ENCODE data around the gene NSRP1.
"Not testable (repeated sequence)": the region's sequence is repeated elsewhere in the genome, so short reads cannot be mapped to it uniquely, and the experiment has no call there.

Gene NSRP1

GRCh38 chr17:30196504-30196903 lies 79.9 kb downstream of the NSRP1 start:
- Histone ChIP-seq H3K9ac (no peak overlapping the region), H3K27ac (no peak overlapping the region), H3K9me3 (ENCODE audit: control insufficient read depth, low read length) (no peaks in the 10 kb centered on the region), H3K27me3 (ENCODE audit: control insufficient read depth, insufficient read depth, low read length) (no peaks in the 10 kb centered on the region), H3K79me2 (no peaks in the 10 kb centered on the region), H3K4me1 (no peaks in the 10 kb centered on the region), H3K4me2 (ENCODE audit: low read length) (no peak overlapping the region), H3K36me3 (ENCODE audit: control insufficient read depth, insufficient read depth, low read length) (no peaks in the 10 kb centered on the region), H2AFZ (no peak overlapping the region), H3K4me3 (ENCODE audit: low read depth, low read length) (no peak overlapping the region)
- no peak for TF ChIP-seq CTCF (IDR thresholded peaks at IDR 0.05)

GRCh38 chr17:30197416-30197815 lies 80.8 kb downstream of the NSRP1 start:
- H3K36me3 ChIP-seq (ENCODE audit: control insufficient read depth, insufficient read depth, low read length): no peaks in the 10 kb centered on the region
- no peaks in the 10 kb centered on the region for H3K79me2 ChIP-seq
- no peak overlapping the region for H2AFZ ChIP-seq
- H3K27ac ChIP-seq: no peak overlapping the region
- H3K9ac ChIP-seq: no peak overlapping the region
- no peak overlapping the region for H3K4me3 ChIP-seq (ENCODE audit: low read depth, low read length)
- H3K27me3 ChIP-seq (ENCODE audit: control insufficient read depth, insufficient read depth, low read length): no peaks in the 10 kb centered on the region
- no peaks in the 10 kb centered on the region for H3K4me1 ChIP-seq
- no peaks in the 10 kb centered on the region for H3K9me3 ChIP-seq (ENCODE audit: control insufficient read depth, low read length)
- H3K4me2 ChIP-seq (ENCODE audit: low read length): no peak overlapping the region
- no peak for TF ChIP-seq CTCF (IDR thresholded peaks at IDR 0.05)

GRCh38 chr17:30199600-30199999 lies 83.0 kb downstream of the NSRP1 start:
- H3K36me3 ChIP-seq (ENCODE audit: control insufficient read depth, insufficient read depth, low read length): no peaks in the 10 kb centered on the region
- H2AFZ ChIP-seq: no peak overlapping the region
- H3K27me3 ChIP-seq (ENCODE audit: control insufficient read depth, insufficient read depth, low read length): no peaks in the 10 kb centered on the region
- no peak overlapping the region for H3K27ac ChIP-seq
- peaks cover 14% of the 10 kb centered on the region for H3K4me1 ChIP-seq
- no peak overlapping the region for H3K9ac ChIP-seq
- no peak overlapping the region for H3K4me3 ChIP-seq (ENCODE audit: low read depth, low read length)
- no peak for TF ChIP-seq CTCF (IDR thresholded peaks at IDR 0.05)
- H3K79me2 ChIP-seq: no peaks in the 10 kb centered on the region
- no peak overlapping the region for H3K4me2 ChIP-seq (ENCODE audit: low read length)
- no peaks in the 10 kb centered on the region for H3K9me3 ChIP-seq (ENCODE audit: control insufficient read depth, low read length)

GRCh38 chr17:30200106-30200505 lies 83.5 kb downstream of the NSRP1 start:
- H3K27ac ChIP-seq: no peak overlapping the region
- H3K9ac ChIP-seq: no peak overlapping the region
- no peaks in the 10 kb centered on the region for H3K36me3 ChIP-seq (ENCODE audit: control insufficient read depth, insufficient read depth, low read length)
- H3K4me1 ChIP-seq: peaks cover 14% of the 10 kb centered on the region
- no peak overlapping the region for H3K4me2 ChIP-seq (ENCODE audit: low read length)
- no peak overlapping the region for H3K4me3 ChIP-seq (ENCODE audit: low read depth, low read length)
- no peaks in the 10 kb centered on the region for H3K9me3 ChIP-seq (ENCODE audit: control insufficient read depth, low read length)
- no peaks in the 10 kb centered on the region for H3K27me3 ChIP-seq (ENCODE audit: control insufficient read depth, insufficient read depth, low read length)
- TF ChIP-seq CTCF (IDR thresholded peaks at IDR 0.05): no peak
- no peaks in the 10 kb centered on the region for H3K79me2 ChIP-seq
- no peak overlapping the region for H2AFZ ChIP-seq

- not testable (repeated sequence) for H3K4me2 ChIP-seq (ENCODE audit: low read length); H3K27me3 ChIP-seq (ENCODE audit: control insufficient read depth, insufficient read depth, low read length); H3K79me2 ChIP-seq; H3K36me3 ChIP-seq (ENCODE audit: control insufficient read depth, insufficient read depth, low read length); H3K9me3 ChIP-seq (ENCODE audit: control insufficient read depth, low read length); H3K4me3 ChIP-seq (ENCODE audit: low read depth, low read length); H3K9ac ChIP-seq; H3K27ac ChIP-seq; H2AFZ ChIP-seq
- peaks cover 14% of the 10 kb centered on the region for H3K4me1 ChIP-seq
Observed at GRCh38 chr17:30200656-30201055, 84.0 kb downstream of the NSRP1 start.
